Measurements from ENCODE around the gene HOXC5.

DNA sequence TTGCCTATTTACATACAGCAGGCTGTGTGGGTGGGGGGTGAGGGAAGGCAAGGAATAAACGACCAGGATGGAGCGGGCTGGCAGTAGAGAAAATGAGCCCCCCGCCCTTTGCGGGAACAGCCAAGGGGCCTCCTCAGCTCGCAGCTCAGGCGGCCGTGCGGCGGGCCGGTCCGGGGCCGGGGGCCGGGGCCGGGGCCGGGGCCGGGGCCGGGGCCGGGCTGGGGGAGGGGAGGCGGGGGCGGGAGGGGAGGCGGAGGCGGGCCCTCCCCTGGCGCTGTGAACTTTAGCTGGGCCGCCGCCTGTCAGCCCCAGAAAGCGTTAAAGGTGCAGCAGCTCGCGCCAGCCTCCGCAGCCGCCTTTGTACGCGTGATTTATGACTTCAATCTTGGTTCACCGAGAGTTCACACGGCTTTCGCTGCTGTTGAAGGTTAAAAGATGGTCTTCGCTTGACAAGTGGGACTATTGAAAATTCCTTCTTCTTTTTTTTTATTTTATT lies 49.6 kb downstream of the HOXC5 start:
- TF ChIP-seq, protein P1, sequence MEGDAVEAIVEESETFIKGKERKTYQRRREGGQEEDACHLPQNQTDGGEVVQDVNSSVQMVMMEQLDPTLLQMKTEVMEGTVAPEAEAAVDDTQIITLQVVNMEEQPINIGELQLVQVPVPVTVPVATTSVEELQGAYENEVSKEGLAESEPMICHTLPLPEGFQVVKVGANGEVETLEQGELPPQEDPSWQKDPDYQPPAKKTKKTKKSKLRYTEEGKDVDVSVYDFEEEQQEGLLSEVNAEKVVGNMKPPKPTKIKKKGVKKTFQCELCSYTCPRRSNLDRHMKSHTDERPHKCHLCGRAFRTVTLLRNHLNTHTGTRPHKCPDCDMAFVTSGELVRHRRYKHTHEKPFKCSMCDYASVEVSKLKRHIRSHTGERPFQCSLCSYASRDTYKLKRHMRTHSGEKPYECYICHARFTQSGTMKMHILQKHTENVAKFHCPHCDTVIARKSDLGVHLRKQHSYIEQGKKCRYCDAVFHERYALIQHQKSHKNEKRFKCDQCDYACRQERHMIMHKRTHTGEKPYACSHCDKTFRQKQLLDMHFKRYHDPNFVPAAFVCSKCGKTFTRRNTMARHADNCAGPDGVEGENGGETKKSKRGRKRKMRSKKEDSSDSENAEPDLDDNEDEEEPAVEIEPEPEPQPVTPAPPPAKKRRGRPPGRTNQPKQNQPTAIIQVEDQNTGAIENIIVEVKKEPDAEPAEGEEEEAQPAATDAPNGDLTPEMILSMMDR (IDR thresholded peaks at IDR 0.05; ENCODE audit: insufficient read depth, low read depth, low read length), result no peak
- no peak for TF ChIP-seq EZH2 (IDR thresholded peaks at IDR 0.05; ENCODE audit: insufficient read depth, low read length)
